Measurements from ENCODE around the gene ZBTB32. TPM values are rescaled to one million over a fixed set of nuclear protein-coding genes. Genes with fewer than 3 reads are reported as not detected.

The ZBTB32 gene
- total RNA-seq, 1 experiment from 2014 or later, result not detected

- H3K4me1 ChIP-seq (ENCODE audit: control insufficient read depth, insufficient read depth, low read length), result no peaks in the 10 kb centered on the region
- H3K27ac ChIP-seq (ENCODE audit: low read length), result no peak overlapping the region
- H3K4me3 ChIP-seq (ENCODE audit: low read depth in 2 of 2, low read length in 2 of 2), result no peak overlapping the region
- POLR2A ChIA-PET, result interaction anchor here (0.7 kb wide), 1 partner anchor 241 kb away, joined by 7 read pairs; no protein-coding TSS in a partner anchor
- CTCF ChIA-PET, result no interaction called here
- no peak for DNase-seq (ENCODE audit: low read depth, low spot score)
- H3K36me3 ChIP-seq (ENCODE audit: control insufficient read depth, insufficient read depth, low read length), result peaks cover 20% of the 10 kb centered on the region
- H3K9me3 ChIP-seq (ENCODE audit: control insufficient read depth, insufficient read depth, low read depth, low read length), result no peaks in the 10 kb centered on the region
- no peak for ATAC-seq
- TF ChIP-seq CTCF (IDR thresholded peaks at IDR 0.05) (no peak), REST (IDR thresholded peaks at IDR 0.05; ENCODE audit: insufficient read depth in 1 of 2, low read depth in 2 of 2, low read length in 1 of 2) (no peak), TCF7L2 (IDR thresholded peaks at IDR 0.05; ENCODE audit: low read depth, low read length) (no peak), POLR2AphosphoS5 (IDR thresholded peaks at IDR 0.05; ENCODE audit: low read depth, low read length) (no peak), SIN3A (IDR thresholded peaks at IDR 0.05; ENCODE audit: borderline replicate concordance, insufficient read depth, low read depth, low read length) (no peak)
- intact Hi-C loops (cut with micrococcal nuclease; ENCODE audit: unreplicated experiment), result no loop called here
- H3K27me3 ChIP-seq (ENCODE audit: control insufficient read depth, insufficient read depth, low read length), result no peaks in the 10 kb centered on the region
- in situ Hi-C loops (cut with HindIII; ENCODE audit: low pct_unique_long_range_greater_than_20kb, low sequenced_read_pairs), result no loop called here
- BruUV-seq (replicated peaks), result no TSS peak
Measured at GRCh38 chr19:35730326-35730725, 26.0 kb downstream of the ZBTB32 start.

- TF ChIP-seq CTCF (IDR thresholded peaks at IDR 0.05) (no peak), TCF7L2 (IDR thresholded peaks at IDR 0.05; ENCODE audit: low read depth, low read length) (no peak), POLR2AphosphoS5 (IDR thresholded peaks at IDR 0.05; ENCODE audit: low read depth, low read length) (no peak), SIN3A (IDR thresholded peaks at IDR 0.05; ENCODE audit: borderline replicate concordance, insufficient read depth, low read depth, low read length) (no peak), REST (IDR thresholded peaks at IDR 0.05; ENCODE audit: insufficient read depth in 1 of 2, low read depth in 2 of 2, low read length in 1 of 2) (no peak)
- in situ Hi-C loops (cut with HindIII; ENCODE audit: low pct_unique_long_range_greater_than_20kb, low sequenced_read_pairs), result no loop called here
- H3K4me3 ChIP-seq (ENCODE audit: low read depth in 2 of 2, low read length in 2 of 2), result no peak overlapping the region
- H3K27me3 ChIP-seq (ENCODE audit: control insufficient read depth, insufficient read depth, low read length), result no peaks in the 10 kb centered on the region
- no peaks in the 10 kb centered on the region for H3K4me1 ChIP-seq (ENCODE audit: control insufficient read depth, insufficient read depth, low read length)
- ChIA-PET POLR2A (interaction anchor here (0.5 kb wide), 1 partner anchor 271 kb away, joined by 3 read pairs; no protein-coding TSS in a partner anchor), CTCF (no interaction called here)
- H3K9me3 ChIP-seq (ENCODE audit: control insufficient read depth, insufficient read depth, low read depth, low read length), result no peaks in the 10 kb centered on the region
- BruUV-seq (replicated peaks), result TSS peak; percentile 18
- no peak overlapping the region for H3K27ac ChIP-seq (ENCODE audit: low read length)
- DNase-seq (ENCODE audit: low read depth, low spot score), result no peak
- no peak; the same call in 1 of the 2 replicates for ATAC-seq
- H3K36me3 ChIP-seq (ENCODE audit: control insufficient read depth, insufficient read depth, low read length), result peaks cover 11% of the 10 kb centered on the region
- intact Hi-C loops (cut with micrococcal nuclease; ENCODE audit: unreplicated experiment), result no loop called here
Measured at GRCh38 chr19:35731353-35731752, 27.0 kb downstream of the ZBTB32 start.
